ENCODE results near the gene HNF4A.

GRCh38 chr20:44336725-44337380 lies 18.6 kb upstream of the HNF4A start, which contains the start of gene R3HDML:
- TF ChIP-seq POLR2AphosphoS5 (IDR thresholded peaks at IDR 0.05; ENCODE audit: insufficient read depth in 1 of 2, low read depth in 1 of 2), result no peak
- TF ChIP-seq CTCF (IDR thresholded peaks at IDR 0.05), result no peak
- no peak for TF ChIP-seq POLR2A (IDR thresholded peaks at IDR 0.05)
